ENCODE results near the gene C11orf98. TPM values are rescaled to one million over a fixed set of nuclear protein-coding genes. Genes with fewer than 3 reads are reported as not detected.
"Not testable (repeated sequence)": the region's sequence is repeated elsewhere in the genome, so short reads cannot be mapped to it uniquely, and the experiment has no call there.

Gene C11orf98
- total RNA-seq, 2 experiments from 2014 or later: 73.5 to 76.5 TPM

DNA sequence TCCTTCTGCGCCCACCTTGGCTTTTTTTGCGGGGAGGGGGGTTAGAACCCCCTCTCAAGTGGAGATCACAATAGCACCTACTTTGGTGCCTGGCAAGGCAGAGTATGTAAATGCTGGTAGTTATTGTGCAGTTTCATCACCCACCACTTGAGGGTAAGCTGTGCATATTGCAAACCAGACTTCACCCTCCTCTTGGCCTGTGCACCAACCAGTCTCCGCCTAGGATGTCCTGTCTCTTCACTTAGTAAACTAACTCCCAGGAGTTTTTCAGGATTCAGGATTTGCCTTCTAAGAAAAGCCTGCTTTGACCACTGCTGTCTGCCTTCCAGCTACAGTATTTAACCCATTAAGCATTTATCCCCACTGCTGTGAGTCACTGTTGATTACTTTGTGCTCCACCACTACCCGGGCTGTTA is 15.8 kb upstream of the C11orf98 start:
- H3K4me3 Mint-ChIP-seq: peak overlapping the region; percentile 41
- CTCF ChIA-PET: interaction anchor here (0.7 to 2.8 kb wide), 21 partner anchors 7 to 340 kb away, joined by 3 to 33 read pairs (median 4); partner anchors contain the start of genes C11orf98, CSKMT, GANAB and LBHD1
- H3K4me1 Mint-ChIP-seq (ENCODE audit: low read depth): peaks cover 28% of the 10 kb centered on the region
- H3K27me3 Mint-ChIP-seq (ENCODE audit: low read depth): no peaks in the 10 kb centered on the region
- peaks cover 12% of the 10 kb centered on the region for H3K36me3 Mint-ChIP-seq (ENCODE audit: low read depth)
- intact Hi-C loops (cut with micrococcal nuclease): no loop called here
- H3K9me3 Mint-ChIP-seq: no peaks in the 10 kb centered on the region
- H3K27ac Mint-ChIP-seq: peak overlapping the region; percentile 21
- peak; percentile 57 for DNase-seq

DNA sequence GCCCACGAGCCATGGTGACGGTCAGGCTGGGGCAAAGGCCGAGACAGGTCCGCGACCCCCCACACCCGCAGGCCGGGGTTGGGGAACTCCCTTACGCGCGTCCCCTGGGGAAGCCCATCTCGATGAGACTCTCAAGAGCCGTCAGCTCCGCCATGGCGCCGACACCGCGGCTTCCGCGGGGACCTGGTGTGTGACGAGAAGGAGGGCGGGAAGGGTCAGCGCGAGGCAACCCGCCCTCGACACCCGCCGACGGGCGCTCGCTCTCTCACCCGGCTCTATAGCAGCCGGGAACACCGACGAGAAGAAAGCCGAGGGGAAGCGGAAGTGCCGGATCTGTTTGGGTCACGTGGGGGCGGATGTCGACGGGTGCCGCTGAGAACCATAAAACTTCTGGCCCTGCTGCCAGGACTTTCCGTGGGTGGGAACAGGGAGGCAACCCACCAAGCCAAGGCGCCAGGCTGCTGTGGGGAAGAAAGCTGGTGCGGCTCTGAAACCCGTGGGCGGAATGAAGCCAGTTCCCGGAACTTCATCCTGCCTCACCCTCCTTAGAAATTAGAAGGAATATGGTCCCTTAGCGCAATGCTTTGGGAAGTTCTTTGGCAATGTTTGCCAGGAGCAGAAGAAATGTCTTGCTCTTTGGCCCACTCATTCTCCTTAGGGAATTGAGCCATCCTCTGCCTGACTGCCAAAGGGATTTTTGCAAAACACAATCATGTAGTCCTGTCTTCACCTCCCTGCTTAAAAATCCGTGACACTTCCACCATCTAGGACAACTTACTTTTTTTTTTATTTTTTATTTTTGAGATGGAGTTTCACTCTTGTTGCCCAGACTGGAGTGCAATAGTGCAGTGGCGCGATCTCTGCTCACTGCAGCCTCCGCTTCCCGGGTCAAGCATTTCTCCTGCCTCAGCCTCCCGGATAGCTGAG is 14.0 kb upstream of the C11orf98 start, which contains the start of gene UBXN1:
UBXN1 (minus strand) TSS at position 304 of the 927 bp plus-strand sequence; CDS start at position 154, 150 bp downstream.
- H3K27me3 Mint-ChIP-seq (ENCODE audit: low read depth): no peaks in the 10 kb centered on the region
- peak within 1 kb of the TSS; percentile 87 for H3K4me3 Mint-ChIP-seq
- H3K27ac Mint-ChIP-seq: peak within 1 kb of the TSS; percentile 94
- H3K9me3 Mint-ChIP-seq: no peaks in the 10 kb centered on the region
- H3K36me3 Mint-ChIP-seq (ENCODE audit: low read depth): peaks cover 16% of the 10 kb centered on the region
- intact Hi-C loops (cut with micrococcal nuclease): loop anchor here (1.0 to 2.0 kb wide), 4 partner anchors 8 to 48 kb away; partner anchors contain the start of genes HNRNPUL2, INTS5 and UQCC3
- DNase-seq: peak; percentile 91
- peaks cover 32% of the 10 kb centered on the region for H3K4me1 Mint-ChIP-seq (ENCODE audit: low read depth)
- CTCF ChIA-PET: interaction anchor here (0.7 to 2.8 kb wide), 8 partner anchors 9 to 254 kb away, joined by 3 to 33 read pairs (median 5); partner anchors contain the start of genes C11orf98, CSKMT and MTA2

DNA sequence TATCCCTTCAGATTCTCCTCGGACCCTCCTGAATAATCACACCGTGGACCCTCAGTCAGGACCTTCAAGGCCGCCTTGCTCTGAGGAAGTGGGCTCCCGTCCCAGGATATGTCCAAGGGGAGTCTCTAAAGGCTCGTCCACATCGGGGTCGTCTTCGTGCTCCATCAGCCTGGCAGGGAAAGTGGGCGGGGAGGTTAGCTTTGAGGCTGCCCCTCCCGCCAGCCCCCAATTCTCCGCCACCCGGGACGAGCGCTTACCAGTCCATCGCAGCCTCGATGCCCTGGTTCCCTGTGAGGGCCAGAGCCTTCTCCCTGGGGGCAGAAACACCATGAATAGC is 13.4 kb upstream of the C11orf98 start:
- H3K27me3 Mint-ChIP-seq (ENCODE audit: low read depth): no peaks in the 10 kb centered on the region
- peak overlapping the region; percentile 94 for H3K27ac Mint-ChIP-seq
- peak overlapping the region; percentile 87 for H3K4me3 Mint-ChIP-seq
- DNase-seq: no peak
- no peaks in the 10 kb centered on the region for H3K9me3 Mint-ChIP-seq
- CTCF ChIA-PET: interaction anchor here (0.9 kb wide), 1 partner anchor 14 kb away, joined by 3 read pairs; no protein-coding TSS in a partner anchor
- H3K4me1 Mint-ChIP-seq (ENCODE audit: low read depth): peaks cover 37% of the 10 kb centered on the region
- H3K36me3 Mint-ChIP-seq (ENCODE audit: low read depth): peaks cover 19% of the 10 kb centered on the region
- intact Hi-C loops (cut with micrococcal nuclease): loop anchor here (2.0 kb wide), 2 partner anchors 26 to 48 kb away; partner anchors contain the start of genes HNRNPUL2 and INTS5

DNA sequence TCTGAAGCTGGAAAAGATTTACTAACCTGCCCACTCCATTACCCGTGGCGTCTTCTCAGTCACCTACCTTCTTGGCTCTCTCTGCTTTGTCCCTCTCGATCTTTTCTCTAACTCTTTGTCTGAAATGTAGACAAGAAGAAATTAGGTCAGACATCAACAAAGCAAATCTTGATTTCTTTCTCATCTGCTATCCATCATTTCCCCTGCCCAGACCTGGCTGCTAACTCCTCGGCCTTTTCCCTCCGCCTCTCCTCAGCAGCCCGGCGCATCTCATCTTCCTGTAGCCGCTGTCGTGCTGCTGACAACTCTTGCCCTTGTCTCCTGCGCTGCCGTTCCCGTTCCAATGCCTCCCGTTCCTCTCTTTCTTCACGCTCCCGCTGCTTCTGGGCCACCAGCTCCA is 12.7 kb upstream of the C11orf98 start:
- intact Hi-C loops (cut with micrococcal nuclease): loop anchor here (2.0 kb wide), 2 partner anchors 25 to 49 kb away; partner anchors contain the start of genes HNRNPUL2 and INTS5
- Mint-ChIP-seq H3K27ac (peak overlapping the region; percentile 94), H3K9me3 (no peaks in the 10 kb centered on the region), H3K4me1 (ENCODE audit: low read depth) (peaks cover 43% of the 10 kb centered on the region), H3K36me3 (ENCODE audit: low read depth) (peaks cover 19% of the 10 kb centered on the region), H3K4me3 (peak overlapping the region; percentile 87), H3K27me3 (ENCODE audit: low read depth) (no peaks in the 10 kb centered on the region)
- CTCF ChIA-PET: interaction anchor here (0.9 to 1.8 kb wide), 2 partner anchors 14 to 17 kb away, joined by 3 to 11 read pairs; no protein-coding TSS in a partner anchor
- DNase-seq: no peak

DNA sequence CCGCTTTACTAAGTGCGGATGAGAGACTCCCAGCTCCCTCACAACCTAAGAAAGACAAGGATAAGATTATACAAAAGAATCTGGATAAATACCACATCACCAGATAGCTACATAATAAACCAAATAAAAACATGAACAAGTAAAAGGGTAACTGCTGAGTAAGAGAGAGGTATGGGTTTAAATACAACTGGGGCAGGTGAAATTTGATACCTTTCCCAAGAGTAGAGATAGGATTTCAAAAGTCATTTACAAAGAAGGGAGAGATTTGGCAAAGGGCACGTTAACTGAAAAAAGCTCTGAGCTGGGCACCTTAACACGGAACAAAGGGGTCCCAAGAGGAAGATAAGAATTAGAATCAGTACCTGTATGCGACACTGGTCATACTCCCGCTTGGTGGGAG is 12.1 kb upstream of the C11orf98 start:
- no peaks in the 10 kb centered on the region for H3K9me3 Mint-ChIP-seq
- H3K4me1 Mint-ChIP-seq (ENCODE audit: low read depth): peaks cover 49% of the 10 kb centered on the region
- CTCF ChIA-PET: interaction anchor here (0.9 to 1.8 kb wide), 2 partner anchors 18 to 77 kb away, joined by 3 to 11 read pairs; partner anchors contain the start of gene ZBTB3
- no peaks in the 10 kb centered on the region for H3K27me3 Mint-ChIP-seq (ENCODE audit: low read depth)
- no peak for DNase-seq
- peaks cover 23% of the 10 kb centered on the region for H3K36me3 Mint-ChIP-seq (ENCODE audit: low read depth)
- intact Hi-C loops (cut with micrococcal nuclease): no loop called here
- peak overlapping the region; percentile 87 for H3K4me3 Mint-ChIP-seq
- H3K27ac Mint-ChIP-seq: peak overlapping the region; percentile 94

DNA sequence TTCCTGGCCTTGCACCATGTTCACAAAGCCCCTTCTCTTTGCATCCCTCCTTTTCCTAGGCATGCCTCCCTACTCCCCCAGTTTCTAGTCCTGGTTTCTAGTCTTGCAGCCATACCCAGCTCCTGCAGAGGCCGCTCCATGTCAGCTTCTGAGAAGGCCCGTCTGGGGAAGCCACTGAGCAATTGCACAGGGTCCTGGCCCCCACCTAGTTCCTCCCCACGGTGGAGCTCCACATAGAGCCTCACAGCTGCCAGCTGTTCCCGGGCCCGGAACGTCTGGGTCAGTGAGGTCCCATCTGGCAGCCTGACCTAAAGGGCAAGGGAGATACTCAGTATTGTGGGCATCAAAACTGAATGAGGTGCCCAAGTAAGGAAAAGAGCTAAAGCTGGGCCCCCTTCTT is 11.7 kb upstream of the C11orf98 start:
- no peaks in the 10 kb centered on the region for H3K9me3 Mint-ChIP-seq
- H3K27me3 Mint-ChIP-seq (ENCODE audit: low read depth): no peaks in the 10 kb centered on the region
- peaks cover 26% of the 10 kb centered on the region for H3K36me3 Mint-ChIP-seq (ENCODE audit: low read depth)
- no peak overlapping the region for H3K4me3 Mint-ChIP-seq
- H3K4me1 Mint-ChIP-seq (ENCODE audit: low read depth): peaks cover 50% of the 10 kb centered on the region
- intact Hi-C loops (cut with micrococcal nuclease): no loop called here
- CTCF ChIA-PET: interaction anchor here (0.9 to 1.8 kb wide), 2 partner anchors 18 to 78 kb away, joined by 3 to 11 read pairs; partner anchors contain the start of gene ZBTB3
- no peak overlapping the region for H3K27ac Mint-ChIP-seq
- no peak for DNase-seq

DNA sequence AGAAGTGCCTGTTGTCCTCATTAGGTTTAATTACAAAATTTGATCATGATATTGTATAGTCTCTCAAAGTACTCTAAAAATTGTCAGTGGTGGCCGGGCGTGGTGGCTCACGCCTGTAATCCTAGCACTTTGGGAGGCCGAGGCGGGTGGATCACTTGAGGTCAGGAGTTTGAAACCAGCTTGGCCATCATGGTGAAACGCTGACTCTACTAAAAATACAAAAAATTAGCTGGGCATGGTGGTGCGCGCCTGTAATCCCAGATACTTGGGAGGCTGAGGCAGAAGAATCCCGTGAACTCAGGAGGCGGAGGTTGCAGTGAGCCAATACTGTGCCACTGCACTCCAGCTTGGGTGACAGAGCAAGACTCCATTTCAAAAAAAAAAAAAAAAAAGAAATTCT is 10.4 kb upstream of the C11orf98 start:
- H3K4me3 Mint-ChIP-seq; DNase-seq; H3K27me3 Mint-ChIP-seq (ENCODE audit: low read depth); H3K9me3 Mint-ChIP-seq; intact Hi-C loops (cut with micrococcal nuclease); H3K27ac Mint-ChIP-seq: not testable (repeated sequence)
- CTCF ChIA-PET: interaction anchor here (0.6 to 0.7 kb wide), 2 partner anchors 14 to 172 kb away, joined by 3 read pairs; partner anchors contain the start of gene LRRN4CL
- Mint-ChIP-seq H3K4me1 (ENCODE audit: low read depth) (peaks cover 50% of the 10 kb centered on the region), H3K36me3 (ENCODE audit: low read depth) (peaks cover 38% of the 10 kb centered on the region)

DNA sequence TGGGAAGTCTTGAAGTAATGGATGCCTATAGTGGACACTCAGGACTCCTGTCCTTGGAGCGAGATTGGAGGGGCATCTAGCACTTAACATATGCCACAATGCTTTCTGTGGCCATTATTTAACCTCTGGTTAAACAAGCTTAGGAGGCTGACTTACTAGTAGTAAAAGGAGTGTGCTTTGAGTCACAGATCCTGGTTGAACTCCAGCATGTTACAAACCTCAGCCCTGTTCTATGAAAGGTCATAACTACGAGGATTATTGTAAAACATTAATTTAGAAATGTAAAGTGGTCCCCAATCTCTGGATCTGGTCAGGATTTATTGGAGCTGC is 8.2 kb upstream of the C11orf98 start:
- intact Hi-C loops (cut with micrococcal nuclease): loop anchor here (5.0 kb wide), 1 partner anchor 184 kb away; no protein-coding TSS in a partner anchor
- H3K4me3 Mint-ChIP-seq: peak overlapping the region; percentile 99
- DNase-seq: no peak
- H3K4me1 Mint-ChIP-seq (ENCODE audit: low read depth): peaks cover 60% of the 10 kb centered on the region
- H3K27ac Mint-ChIP-seq: peak overlapping the region; percentile 98
- H3K27me3 Mint-ChIP-seq (ENCODE audit: low read depth): no peaks in the 10 kb centered on the region
- peaks cover 41% of the 10 kb centered on the region for H3K36me3 Mint-ChIP-seq (ENCODE audit: low read depth)
- CTCF ChIA-PET: interaction anchor here (1.3 to 2.3 kb wide), 3 partner anchors 8 to 82 kb away, joined by 3 to 10 read pairs (median 6); partner anchors contain the start of genes C11orf98, CSKMT and TUT1
- no peaks in the 10 kb centered on the region for H3K9me3 Mint-ChIP-seq

DNA sequence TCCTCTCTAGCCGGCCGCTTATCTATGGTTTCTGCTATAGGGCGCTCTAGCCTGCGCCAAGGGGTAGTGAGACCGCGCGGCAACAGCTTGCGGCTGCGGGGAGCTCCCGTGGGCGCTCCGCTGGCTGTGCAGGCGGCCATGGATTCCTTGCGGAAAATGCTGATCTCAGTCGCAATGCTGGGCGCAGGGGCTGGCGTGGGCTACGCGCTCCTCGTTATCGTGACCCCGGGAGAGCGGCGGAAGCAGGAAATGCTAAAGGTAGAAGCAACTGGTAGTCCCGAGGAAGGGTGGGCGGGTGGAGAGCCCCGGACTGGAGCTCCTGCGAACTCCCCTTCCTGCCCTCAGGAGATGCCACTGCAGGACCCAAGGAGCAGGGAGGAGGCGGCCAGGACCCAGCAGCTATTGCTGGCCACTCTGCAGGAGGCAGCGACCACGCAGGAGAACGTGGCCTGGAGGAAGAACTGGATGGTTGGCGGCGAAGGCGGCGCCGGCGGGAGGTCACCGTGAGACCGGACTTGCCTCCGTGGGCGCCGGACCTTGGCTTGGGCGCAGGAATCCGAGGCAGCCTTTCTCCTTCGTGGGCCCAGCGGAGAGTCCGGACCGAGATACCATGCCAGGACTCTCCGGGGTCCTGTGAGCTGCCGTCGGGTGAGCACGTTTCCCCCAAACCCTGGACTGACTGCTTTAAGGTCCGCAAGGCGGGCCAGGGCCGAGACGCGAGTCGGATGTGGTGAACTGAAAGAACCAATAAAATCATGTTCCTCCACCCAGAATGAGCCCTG is 6.8 kb upstream of the C11orf98 start, which contains the start of the genes LBHD1 and UQCC3:
LBHD1 (minus strand) TSS at position 660 of the 782 bp plus-strand sequence. CDS start 2,236 bp downstream, outside the sequence.
UQCC3 (plus strand) TSS at position 66 of the 782 bp plus-strand sequence; CDS start at position 139, 73 bp downstream.
- H3K4me1 Mint-ChIP-seq (ENCODE audit: low read depth): peaks cover 59% of the 10 kb centered on the region
- H3K27me3 Mint-ChIP-seq (ENCODE audit: low read depth): no peaks in the 10 kb centered on the region
- peak within 1 kb of the TSS; percentile 99 for H3K4me3 Mint-ChIP-seq

DNA sequence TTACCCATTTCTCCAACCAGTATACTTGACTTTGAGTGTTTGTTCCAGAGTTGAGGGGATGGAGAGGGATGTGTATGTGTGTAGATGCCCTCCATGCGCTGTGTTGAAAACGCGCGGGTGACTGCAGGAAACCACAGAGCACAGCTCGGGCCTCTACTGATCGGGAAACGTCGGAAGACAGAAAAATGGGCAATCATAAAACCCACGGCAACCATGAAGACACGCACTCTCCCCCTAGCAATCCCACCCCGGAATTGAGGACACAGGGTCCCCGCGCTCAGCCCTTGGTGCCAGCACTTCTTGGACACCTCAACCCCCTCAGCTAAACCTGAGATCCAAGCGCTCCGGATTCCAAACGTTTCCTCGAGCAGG is 6.2 kb upstream of the C11orf98 start:
- no peak for DNase-seq
- H3K4me3 Mint-ChIP-seq: peak overlapping the region; percentile 99
- H3K27ac Mint-ChIP-seq: peak overlapping the region; percentile 98
- intact Hi-C loops (cut with micrococcal nuclease): loop anchor here (1.0 to 5.0 kb wide), 5 partner anchors 8 to 186 kb away; partner anchors contain the start of genes HNRNPUL2, INTS5, TUT1 and UBXN1
- H3K4me1 Mint-ChIP-seq (ENCODE audit: low read depth): peaks cover 63% of the 10 kb centered on the region
- H3K27me3 Mint-ChIP-seq (ENCODE audit: low read depth): no peaks in the 10 kb centered on the region
- peaks cover 44% of the 10 kb centered on the region for H3K36me3 Mint-ChIP-seq (ENCODE audit: low read depth)
- H3K9me3 Mint-ChIP-seq: no peaks in the 10 kb centered on the region
- CTCF ChIA-PET: interaction anchor here (0.6 to 2.3 kb wide), 3 partner anchors 10 to 246 kb away, joined by 3 to 10 read pairs (median 7); no protein-coding TSS in a partner anchor

More for the DNA sequence above, 6.8 kb upstream of the C11orf98 start, which contains the start of the genes LBHD1 and UQCC3:
- DNase-seq: peak; percentile 78
- intact Hi-C loops (cut with micrococcal nuclease): loop anchor here (1.0 to 5.0 kb wide), 5 partner anchors 8 to 186 kb away; partner anchors contain the start of genes HNRNPUL2, INTS5, TUT1 and UBXN1
- peak within 1 kb of the TSS; percentile 98 for H3K27ac Mint-ChIP-seq
- H3K9me3 Mint-ChIP-seq: no peaks in the 10 kb centered on the region
- H3K36me3 Mint-ChIP-seq (ENCODE audit: low read depth): peaks cover 39% of the 10 kb centered on the region
- CTCF ChIA-PET: interaction anchor here (0.6 to 2.3 kb wide), 6 partner anchors 9 to 247 kb away, joined by 3 to 10 read pairs (median 4); no protein-coding TSS in a partner anchor

All from activated naive CD4-positive, alpha-beta T cell treated with anti-CD3 and anti-CD28 coated beads for 36 hours (primary cell).